ENCODE results near the gene FHIT. TPM values are rescaled to one million over a fixed set of nuclear protein-coding genes. Genes with fewer than 3 reads are reported as not detected.

Gene FHIT
- total RNA-seq, 1 donor from 2014 or later = 11.7 TPM

- H3K4me3 Mint-ChIP-seq = no peak overlapping the region
- peaks cover 4% of the 10 kb centered on the region for H3K36me3 Mint-ChIP-seq
- peaks cover 15% of the 10 kb centered on the region for H3K9me3 Mint-ChIP-seq
- H3K4me1 Mint-ChIP-seq (ENCODE audit: unreplicated experiment) = peaks cover 11% of the 10 kb centered on the region
- TF ChIP-seq, protein P1, sequence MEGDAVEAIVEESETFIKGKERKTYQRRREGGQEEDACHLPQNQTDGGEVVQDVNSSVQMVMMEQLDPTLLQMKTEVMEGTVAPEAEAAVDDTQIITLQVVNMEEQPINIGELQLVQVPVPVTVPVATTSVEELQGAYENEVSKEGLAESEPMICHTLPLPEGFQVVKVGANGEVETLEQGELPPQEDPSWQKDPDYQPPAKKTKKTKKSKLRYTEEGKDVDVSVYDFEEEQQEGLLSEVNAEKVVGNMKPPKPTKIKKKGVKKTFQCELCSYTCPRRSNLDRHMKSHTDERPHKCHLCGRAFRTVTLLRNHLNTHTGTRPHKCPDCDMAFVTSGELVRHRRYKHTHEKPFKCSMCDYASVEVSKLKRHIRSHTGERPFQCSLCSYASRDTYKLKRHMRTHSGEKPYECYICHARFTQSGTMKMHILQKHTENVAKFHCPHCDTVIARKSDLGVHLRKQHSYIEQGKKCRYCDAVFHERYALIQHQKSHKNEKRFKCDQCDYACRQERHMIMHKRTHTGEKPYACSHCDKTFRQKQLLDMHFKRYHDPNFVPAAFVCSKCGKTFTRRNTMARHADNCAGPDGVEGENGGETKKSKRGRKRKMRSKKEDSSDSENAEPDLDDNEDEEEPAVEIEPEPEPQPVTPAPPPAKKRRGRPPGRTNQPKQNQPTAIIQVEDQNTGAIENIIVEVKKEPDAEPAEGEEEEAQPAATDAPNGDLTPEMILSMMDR (conservative IDR thresholded peaks at IDR 0.05) = no peak
- DNase-seq (ENCODE audit: extremely low spot score, unreplicated experiment) = no peak
- no peak overlapping the region for H3K27ac Mint-ChIP-seq
- H3K27me3 Mint-ChIP-seq = no peaks in the 10 kb centered on the region
Observed at GRCh38 chr3:60917141-60917540, 334.1 kb downstream of the FHIT start.

DNA sequence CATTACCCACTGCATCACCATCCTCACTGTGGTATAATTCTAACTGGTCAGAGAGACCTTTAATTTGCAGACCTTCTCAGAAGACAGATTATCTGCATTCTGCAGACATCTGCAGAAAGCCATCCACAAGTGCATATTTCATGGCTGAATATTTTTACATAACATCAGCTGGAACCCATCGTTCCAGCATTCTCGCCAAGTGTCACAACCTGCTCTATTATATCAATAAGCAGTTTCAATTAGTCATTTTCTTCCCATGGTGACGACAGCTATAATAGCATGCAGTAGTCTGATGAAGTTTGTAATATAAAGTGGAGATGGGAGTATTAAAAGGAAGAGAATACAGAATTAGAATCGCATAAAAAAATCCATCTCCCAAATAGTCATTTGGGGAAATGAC is 334.7 kb downstream of the FHIT start:
- Mint-ChIP-seq H3K9me3 (peaks cover 21% of the 10 kb centered on the region), H3K4me1 (ENCODE audit: unreplicated experiment) (peaks cover 11% of the 10 kb centered on the region), H3K36me3 (peaks cover 4% of the 10 kb centered on the region), H3K27me3 (no peaks in the 10 kb centered on the region), H3K4me3 (no peak overlapping the region), H3K27ac (no peak overlapping the region)
- TF ChIP-seq, protein P1 (conservative IDR thresholded peaks at IDR 0.05) = no peak
- DNase-seq (ENCODE audit: extremely low spot score, unreplicated experiment) = no peak

DNA sequence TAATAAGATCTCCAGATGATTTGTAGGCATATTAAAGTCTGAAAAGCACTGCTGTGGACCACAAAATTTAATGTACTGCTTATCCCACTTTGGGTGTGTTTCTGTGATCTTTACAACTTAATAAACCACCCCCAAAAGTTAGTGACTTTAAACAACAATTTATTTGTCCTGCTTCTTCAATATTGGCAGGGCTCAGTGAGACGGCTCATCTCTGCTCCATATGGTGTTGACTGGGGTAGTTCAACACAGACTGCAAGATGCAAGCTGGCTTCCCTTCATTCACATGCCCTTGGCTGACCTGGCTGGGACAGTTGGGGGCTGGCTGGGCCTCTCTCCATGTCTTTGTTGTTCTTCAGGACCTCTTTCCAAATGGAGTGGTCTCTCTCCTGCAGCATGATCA is 337.8 kb downstream of the FHIT start:
- Mint-ChIP-seq H3K4me1 (ENCODE audit: unreplicated experiment) (peaks cover 18% of the 10 kb centered on the region), H3K9me3 (peaks cover 24% of the 10 kb centered on the region), H3K36me3 (peaks cover 4% of the 10 kb centered on the region), H3K4me3 (no peak overlapping the region), H3K27me3 (no peaks in the 10 kb centered on the region), H3K27ac (no peak overlapping the region)
- TF ChIP-seq, protein P1 (conservative IDR thresholded peaks at IDR 0.05) = no peak
- no peak for DNase-seq (ENCODE audit: extremely low spot score, unreplicated experiment)

GRCh38 chr3:60912876-60913275 is 338.4 kb downstream of the FHIT start:
- Mint-ChIP-seq H3K36me3 (peaks cover 4% of the 10 kb centered on the region), H3K4me3 (no peak overlapping the region), H3K9me3 (peaks cover 20% of the 10 kb centered on the region), H3K27ac (peak overlapping the region; percentile 64), H3K27me3 (no peaks in the 10 kb centered on the region), H3K4me1 (ENCODE audit: unreplicated experiment) (peaks cover 17% of the 10 kb centered on the region)
- TF ChIP-seq, protein P1 (conservative IDR thresholded peaks at IDR 0.05) = no peak
- DNase-seq (ENCODE audit: extremely low spot score, unreplicated experiment) = no peak

- TF ChIP-seq, protein P1 (conservative IDR thresholded peaks at IDR 0.05) = no peak
- H3K4me1 Mint-ChIP-seq (ENCODE audit: unreplicated experiment) = peaks cover 11% of the 10 kb centered on the region
- H3K36me3 Mint-ChIP-seq = peaks cover 4% of the 10 kb centered on the region
- no peaks in the 10 kb centered on the region for H3K27me3 Mint-ChIP-seq
- peaks cover 20% of the 10 kb centered on the region for H3K9me3 Mint-ChIP-seq
- no peak for DNase-seq (ENCODE audit: extremely low spot score, unreplicated experiment)
- H3K27ac Mint-ChIP-seq = peak overlapping the region; percentile 64
- no peak overlapping the region for H3K4me3 Mint-ChIP-seq
Observed at GRCh38 chr3:60912142-60912541, 339.1 kb downstream of the FHIT start.

DNA sequence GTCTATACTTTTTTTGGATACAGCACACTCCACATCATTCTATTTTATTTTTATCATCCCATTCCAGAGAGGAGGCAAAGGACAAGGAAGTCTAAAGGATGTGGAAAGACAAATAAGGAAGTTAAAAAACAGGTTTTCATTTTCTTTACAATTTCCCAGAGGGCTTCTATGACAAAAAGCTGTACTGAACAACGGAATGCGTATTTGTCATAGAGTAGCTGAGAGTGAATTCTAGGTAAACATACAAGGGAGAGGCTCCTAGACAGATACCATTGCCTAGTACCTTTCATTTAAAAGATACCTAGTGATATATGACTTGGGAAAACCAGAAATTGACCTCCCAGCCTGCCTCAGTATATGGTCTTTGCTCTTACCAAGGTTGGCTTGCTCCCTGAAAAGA is 341.7 kb downstream of the FHIT start:
- peak overlapping the region; percentile 86 for H3K27ac Mint-ChIP-seq

More for the DNA sequence above, 341.7 kb downstream of the FHIT start:
- TF ChIP-seq, protein P1 (conservative IDR thresholded peaks at IDR 0.05) = no peak
- Mint-ChIP-seq H3K4me1 (ENCODE audit: unreplicated experiment) (peaks cover 9% of the 10 kb centered on the region), H3K9me3 (peaks cover 20% of the 10 kb centered on the region), H3K4me3 (no peak overlapping the region), H3K27me3 (no peaks in the 10 kb centered on the region), H3K36me3 (peaks cover 4% of the 10 kb centered on the region)
- no peak for DNase-seq (ENCODE audit: extremely low spot score, unreplicated experiment)
